Spleen (tissue), 7 donors: Measurements from ENCODE around the gene RGS1.

Experiments used
- CTCF ChIP-seq, 11 experiments: fragments of 200-600 bp in 7 of 11; fragments of 450-650 bp in 4 of 11; sonication (generic) in 4 of 11; IDR thresholded peaks in 8 of 11; conservative IDR thresholded peaks in 3 of 11; 1 replicate in 7 of 11; 2 replicates in 4 of 11; pipeline versions ENCODE4 v1.4.0 to v1.8.0; 2016 to 2021; ENCODE audit warnings: antibody characterized with exemption in 11 of 11, inconsistent platforms in 4 of 11, mild to moderate bottlenecking in 1 of 11
- POLR2A ChIP-seq, 3 donors: fragments of 450-650 bp; IDR thresholded peaks; one replicate each; pipeline ENCODE4 v1.5.1; 2017; ENCODE audit warnings: antibody characterized with exemption in 3 of 3, mild to moderate bottlenecking in 1 of 3
- POLR2AphosphoS5 ChIP-seq, 3 donors: sonication (generic); formaldehyde crosslinking; IDR thresholded peaks; one replicate each; pipeline ENCODE4 v1.5.1; 2017; ENCODE audit warnings: antibody characterized with exemption in 3 of 3
- donor health status: DM: no; HTN: no; CAD: no; lungs with moderate emphysema.
- donor health status: DM: no; HTN: no; CAD: no.
- donor health status: DM: no; HTN: no; CAD: no.

- TF ChIP-seq CTCF (IDR thresholded peaks at IDR 0.05 in 8 of 11, conservative IDR thresholded peaks at IDR 0.05 in 3 of 11) (no peak), POLR2A (IDR thresholded peaks at IDR 0.05) (no peak), POLR2AphosphoS5 (IDR thresholded peaks at IDR 0.05) (no peak)
These were observed 17.6 kb downstream of the RGS1 start for GRCh38 chr1:192592981-192593708.
